Lower leg skin (tissue), 4 donors: ENCODE measurements around the gene MTARC1. TPM values are rescaled to one million over a fixed set of nuclear protein-coding genes. Genes with fewer than 3 reads are reported as not detected.
A peak's percentile ranks its signal among the peaks of the same experiment; 100 is the strongest.

Experiments used
- DNase-seq, 2 donors: peaks; one replicate each; pipeline ENCODE4 v3.0.0-alpha.2; 2019; ENCODE audit warnings: low spot score in 2 of 2
- H3K4me3 ChIP-seq: fragments of 200-600 bp; sonication (generic); 2 replicates; pipeline ENCODE4 v1.5.1; 2017; ENCODE audit warnings: mild to moderate bottlenecking, low read depth; ENCODE audit not compliant: poor library complexity, severe bottlenecking
- CTCF ChIP-seq, 3 donors: fragments of 450-650 bp; IDR thresholded peaks; one replicate each; pipeline ENCODE4 v1.5.1; 2016; ENCODE audit warnings: antibody characterized with exemption in 3 of 3, mild to moderate bottlenecking in 3 of 3, moderate library complexity in 2 of 3
- POLR2A ChIP-seq, 2 donors: fragments of 450-650 bp; IDR thresholded peaks; one replicate each; pipeline ENCODE4 v1.6.1; 2016 to 2017; ENCODE audit warnings: antibody characterized with exemption in 2 of 2, mild to moderate bottlenecking in 1 of 2, moderate library complexity in 1 of 2
- WGBS, 2 donors: methylation state at CpG; one replicate each; pipeline ENCODE4 v1.1.5; 2018; 5-methylcytosine and 5-hydroxymethylcytosine counted together
- intact Hi-C: fragments of 100-400 bp; cut with DNase I; formaldehyde crosslinking; loops from one replicate; pipeline ENCODE4 v1.15.0; 2023; ENCODE audit warnings: low total_unique reads
- total RNA-seq, 4 donors: library from RNA; depleted of rRNA; stranded (reverse); fragments of >200 nt; gene quantifications; one replicate each; pipeline ENCODE4 v1.1.0, GENCODE V29; 2016

MTARC1 gene
- total RNA-seq, 4 donors from 2014 or later: 1.9 to 3.9 (median 2.4) TPM

GRCh38 chr1:220811695-220812094, 25.0 kb downstream of the MTARC1 start:
- peak in 1 of 2 donors; percentile 17 for DNase-seq
- H3K4me3 ChIP-seq: no peak overlapping the region
- intact Hi-C loops: no loop called here
- no peak for TF ChIP-seq POLR2A (IDR thresholded peaks at IDR 0.05)
- no peak for TF ChIP-seq CTCF (IDR thresholded peaks at IDR 0.05)
- 82 to 89% methylated on average over 5 of the region's 5 CpGs for WGBS, 2 donors

- peak in 1 of 2 donors; percentile 9 for DNase-seq
- 72 to 79% methylated on average over 6 of the region's 6 CpGs for WGBS, 2 donors
- no peak overlapping the region for H3K4me3 ChIP-seq
- intact Hi-C loops: no loop called here
- TF ChIP-seq POLR2A (IDR thresholded peaks at IDR 0.05): no peak
- no peak for TF ChIP-seq CTCF (IDR thresholded peaks at IDR 0.05)
Observed at GRCh38 chr1:220812308-220812707, 25.6 kb downstream of the MTARC1 start.

- DNase-seq: peak in 1 of 2 donors; percentile 59
- no peak for TF ChIP-seq CTCF (IDR thresholded peaks at IDR 0.05)
- intact Hi-C loops: no loop called here
- WGBS, 2 donors: 80 to 85% methylated on average over 12 of the region's 12 CpGs
- no peak overlapping the region for H3K4me3 ChIP-seq
Observed at GRCh38 chr1:220813013-220813412, 26.3 kb downstream of the MTARC1 start.

- no peak overlapping the region for H3K4me3 ChIP-seq
- WGBS, 2 donors: 86 to 89% methylated on average over 2 of the region's 2 CpGs
- intact Hi-C loops: no loop called here
- no peak for TF ChIP-seq CTCF (IDR thresholded peaks at IDR 0.05)
- no peak for TF ChIP-seq POLR2A (IDR thresholded peaks at IDR 0.05)
- DNase-seq: no peak
Observed at GRCh38 chr1:220815409-220815808, 28.7 kb downstream of the MTARC1 start.

GRCh38 chr1:220817907-220818306, 31.2 kb downstream of the MTARC1 start:
- 58 to 77% methylated on average over 1 of the region's 1 CpG for WGBS, 2 donors
- TF ChIP-seq CTCF (IDR thresholded peaks at IDR 0.05) (no peak), POLR2A (IDR thresholded peaks at IDR 0.05) (no peak)
- no peak overlapping the region for H3K4me3 ChIP-seq
- intact Hi-C loops: no loop called here
- DNase-seq: peak in 1 of 2 donors; percentile 57

GRCh38 chr1:220818421-220819173, 31.9 kb downstream of the MTARC1 start:
- TF ChIP-seq CTCF (IDR thresholded peaks at IDR 0.05): no peak
- TF ChIP-seq POLR2A (IDR thresholded peaks at IDR 0.05): no peak
- intact Hi-C loops: no loop called here

More at GRCh38 chr1:220818421-220819173, 31.9 kb downstream of the MTARC1 start:
- peak in 1 of 2 donors; percentile 46 for DNase-seq
- no peak overlapping the region for H3K4me3 ChIP-seq
- 62 to 64% methylated on average over 14 of the region's 14 CpGs for WGBS, 2 donors
